Measurements from ENCODE around the gene IGLL1.

- TF ChIP-seq POLR2AphosphoS5 (IDR thresholded peaks at IDR 0.05; ENCODE audit: insufficient read depth in 1 of 2, low read depth in 1 of 2): no peak
- TF ChIP-seq CTCF (IDR thresholded peaks at IDR 0.05): no peak
- no peak for TF ChIP-seq POLR2A (IDR thresholded peaks at IDR 0.05)
Observed at GRCh38 chr22:23548501-23549197, 31.4 kb downstream of the IGLL1 start.

All from vagina (tissue), 2 donors.